Heart left ventricle (tissue), 13 donors: ENCODE results near the gene NALCN.

Experiments used
- CTCF ChIP-seq, 12 donors: fragments of 200-600 bp; sonication (generic) in 4 of 12; IDR thresholded peaks; one replicate each; pipeline versions ENCODE4 v1.5.0 to v1.8.0; 2018 to 2022; ENCODE audit warnings: antibody characterized with exemption in 12 of 12, mild to moderate bottlenecking in 5 of 12
- POLR2A ChIP-seq, 2 donors: fragments of 450-650 bp; IDR thresholded peaks; one replicate each; pipeline ENCODE4 v1.6.1; 2017; ENCODE audit warnings: antibody characterized with exemption in 2 of 2, mild to moderate bottlenecking in 2 of 2, moderate library complexity in 2 of 2
- donor health status: ischemic (EF 13 %, LVEDD 7.1; RV severe dilation, severe dysfunction).
- donor health status: DM: no; HTN: yes; CAD: no.
- donor health status: DM: no; HTN: no; CAD: no.
- donor health status: ischemic (EF 25% LVEDD 6.9; RV normal size, moderate dysfunction).
- donor health status: ischemic (EF 25% LVEDD 5.7; RV mildly dilated, moderate dysfunction).
- donor health status: ischemic (EF 35%, LVEDD 5.7; RV mildly dilated, moderate dysfunction).
- donor health status: nonischemic (EF 11% LVEDD 7.7; RV severe dilation, severe dysfunction).
- donor health status: DM: yes; HTN: yes; CAD: no.
- donor health status: PGD.
- donor health status: ischemic (EF 29% LVEDD 5.4; RV normal size, mild dysfunction).
- donor health status: nonischemic (EF 23%, LVEDD 6.1; RV moderate dilation, normal function).

DNA sequence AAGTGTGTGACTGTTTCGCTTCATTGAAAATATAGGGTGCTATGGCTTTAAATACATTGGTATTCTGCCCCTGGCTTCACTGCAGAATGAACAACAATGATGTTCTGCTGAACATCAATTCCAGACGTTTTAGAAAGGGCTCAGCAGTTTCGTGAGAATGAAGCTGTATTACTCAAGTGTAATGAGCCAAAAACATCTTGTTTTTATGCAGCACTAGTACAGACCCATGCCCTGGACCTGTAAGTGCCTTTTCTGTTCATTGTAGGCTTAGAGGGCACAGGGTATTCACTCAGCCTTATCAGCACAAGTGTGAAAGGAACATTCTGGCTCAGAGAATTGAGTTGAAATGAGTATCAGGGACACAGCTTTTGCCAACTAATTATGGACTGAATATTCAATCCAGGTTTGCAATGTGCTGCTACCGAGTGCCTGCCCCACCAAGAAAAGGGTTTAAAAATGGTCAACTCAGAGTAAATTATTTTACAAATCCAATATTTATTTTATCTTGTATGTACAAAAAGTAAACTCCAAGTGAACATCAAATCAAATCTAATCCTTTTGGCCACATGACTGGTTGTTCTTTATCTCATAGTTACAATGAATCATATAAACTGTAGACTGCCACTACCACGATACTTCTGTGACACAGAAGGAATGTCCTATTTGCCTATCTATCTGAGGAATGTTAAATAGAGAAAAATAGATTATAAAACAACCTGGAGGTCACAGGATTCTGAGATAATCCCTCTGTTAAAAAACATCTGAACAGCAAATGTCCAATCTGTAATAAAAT, 362.8 kb downstream of the NALCN start:
- TF ChIP-seq CTCF (IDR thresholded peaks at IDR 0.05) (no peak), POLR2A (IDR thresholded peaks at IDR 0.05) (no peak)
